NB4 (cell line): ENCODE data around the gene CSTPP1.
"Not testable (repeated sequence)": the region's sequence is repeated elsewhere in the genome, so short reads cannot be mapped to it uniquely, and the experiment has no call there.

Experiments used
- DNase-seq: peaks from one replicate; pipeline ENCODE4 v3.0.0; 2010; ENCODE audit warnings: low read depth
- H3K4me3 ChIP-seq: one replicate; pipeline ENCODE4 v1.5.1; 2011; ENCODE audit warnings: mild to moderate bottlenecking, low read depth, low read length, moderate library complexity
- MAX ChIP-seq: IDR thresholded peaks from 2 replicates; pipeline ENCODE4 v1.6.1; 2011; ENCODE audit warnings: low read depth, low read length
- MYC ChIP-seq: IDR thresholded peaks from 2 replicates; pipeline ENCODE4 v1.6.1; 2011; ENCODE audit warnings: low read depth, low read length
- POLR2A ChIP-seq: IDR thresholded peaks from 2 replicates; pipeline ENCODE4 v1.6.1; 2011; ENCODE audit warnings: mild to moderate bottlenecking; ENCODE audit not compliant: insufficient read length; ENCODE audit errors: extremely low read depth
- TF ChIP-seq, protein P1 (sequence below): IDR thresholded peaks from one replicate; pipeline ENCODE4 v1.5.1; 2012; ENCODE audit warnings: low read depth, low read length

Gene CSTPP1

DNA sequence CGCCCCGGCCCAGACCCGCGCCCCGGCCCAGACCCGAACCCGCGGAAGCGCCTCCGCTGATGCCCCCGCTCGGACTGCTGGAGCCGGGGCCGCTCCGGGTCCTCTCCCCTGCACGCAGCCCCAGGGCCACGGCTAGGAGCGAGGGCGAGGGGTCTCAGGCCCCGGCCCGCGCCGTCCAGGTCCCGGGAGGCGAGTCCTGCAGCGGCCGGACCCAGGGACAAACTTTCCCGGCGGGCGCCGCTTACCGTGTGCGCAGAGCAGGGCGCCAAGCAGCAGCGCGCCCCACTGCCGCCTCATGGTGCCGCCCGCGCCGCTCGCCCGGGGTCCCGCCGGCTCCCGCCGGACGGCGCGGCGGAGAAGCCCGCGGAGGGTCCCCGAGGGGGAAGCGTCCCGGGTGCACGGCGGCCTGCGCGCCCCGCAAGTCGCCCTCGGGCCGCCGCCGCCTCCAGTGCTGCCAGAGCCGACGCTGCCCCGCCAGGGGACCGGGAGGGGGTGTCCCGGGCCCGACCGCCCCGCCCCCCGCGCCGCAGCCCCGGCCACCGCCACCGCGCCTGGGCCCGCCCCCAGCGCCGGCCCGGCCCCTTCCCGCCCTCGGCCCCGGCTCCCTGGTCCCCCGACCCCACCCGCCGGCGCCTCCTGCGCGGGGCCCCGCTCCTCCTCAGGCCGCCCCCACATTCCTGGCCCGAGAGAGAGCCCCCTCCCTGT, 18.3 kb upstream of the CSTPP1 start, which contains the start of gene LRP4:
Gene LRP4, minus strand, starts transcription at position 468 of the 705 bp plus-strand sequence. Its CDS starts 171 bp downstream, at position 297.
- no peak within 1 kb of the TSS for H3K4me3 ChIP-seq
- peak; percentile 57 for DNase-seq
- TF ChIP-seq MYC (no peak), POLR2A (no peak), MAX (no peak)
- TF ChIP-seq, protein P1, sequence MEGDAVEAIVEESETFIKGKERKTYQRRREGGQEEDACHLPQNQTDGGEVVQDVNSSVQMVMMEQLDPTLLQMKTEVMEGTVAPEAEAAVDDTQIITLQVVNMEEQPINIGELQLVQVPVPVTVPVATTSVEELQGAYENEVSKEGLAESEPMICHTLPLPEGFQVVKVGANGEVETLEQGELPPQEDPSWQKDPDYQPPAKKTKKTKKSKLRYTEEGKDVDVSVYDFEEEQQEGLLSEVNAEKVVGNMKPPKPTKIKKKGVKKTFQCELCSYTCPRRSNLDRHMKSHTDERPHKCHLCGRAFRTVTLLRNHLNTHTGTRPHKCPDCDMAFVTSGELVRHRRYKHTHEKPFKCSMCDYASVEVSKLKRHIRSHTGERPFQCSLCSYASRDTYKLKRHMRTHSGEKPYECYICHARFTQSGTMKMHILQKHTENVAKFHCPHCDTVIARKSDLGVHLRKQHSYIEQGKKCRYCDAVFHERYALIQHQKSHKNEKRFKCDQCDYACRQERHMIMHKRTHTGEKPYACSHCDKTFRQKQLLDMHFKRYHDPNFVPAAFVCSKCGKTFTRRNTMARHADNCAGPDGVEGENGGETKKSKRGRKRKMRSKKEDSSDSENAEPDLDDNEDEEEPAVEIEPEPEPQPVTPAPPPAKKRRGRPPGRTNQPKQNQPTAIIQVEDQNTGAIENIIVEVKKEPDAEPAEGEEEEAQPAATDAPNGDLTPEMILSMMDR = no peak

GRCh38 chr11:46918788-46919513, 17.6 kb upstream of the CSTPP1 start:
- H3K4me3 ChIP-seq = no peak overlapping the region
- TF ChIP-seq MAX (no peak), POLR2A (no peak), MYC (no peak)
- TF ChIP-seq, protein P1 = no peak

GRCh38 chr11:46920755-46921154, 15.8 kb upstream of the CSTPP1 start:
- TF ChIP-seq, protein P1 = no peak
- TF ChIP-seq MYC (no peak), MAX (no peak), POLR2A (no peak)
- no peak for DNase-seq
- H3K4me3 ChIP-seq = no peak overlapping the region

More at GRCh38 chr11:46918788-46919513, 17.6 kb upstream of the CSTPP1 start:
- DNase-seq = no peak

DNA sequence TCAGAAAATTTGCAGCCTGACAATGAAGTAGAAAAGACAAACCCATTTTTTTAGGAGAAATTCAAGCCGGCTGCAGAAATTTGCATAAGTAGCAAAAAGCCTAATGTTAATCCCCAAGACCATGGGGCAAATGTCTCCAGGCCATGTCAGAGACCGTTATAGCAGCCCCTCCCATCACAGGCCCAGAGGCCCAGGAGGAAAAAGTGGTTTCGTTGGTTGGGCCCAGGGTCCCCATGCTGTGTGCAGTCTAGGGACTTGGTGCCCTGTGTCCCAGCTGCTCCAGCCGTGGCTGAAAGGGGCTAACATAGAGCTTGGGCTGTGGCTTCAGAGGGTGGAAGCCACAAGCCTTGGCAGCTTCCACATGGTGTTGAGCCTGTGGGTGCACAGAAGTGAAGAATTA, 8.6 kb upstream of the CSTPP1 start:
- DNase-seq, H3K4me3 ChIP-seq: not testable (repeated sequence)

DNA sequence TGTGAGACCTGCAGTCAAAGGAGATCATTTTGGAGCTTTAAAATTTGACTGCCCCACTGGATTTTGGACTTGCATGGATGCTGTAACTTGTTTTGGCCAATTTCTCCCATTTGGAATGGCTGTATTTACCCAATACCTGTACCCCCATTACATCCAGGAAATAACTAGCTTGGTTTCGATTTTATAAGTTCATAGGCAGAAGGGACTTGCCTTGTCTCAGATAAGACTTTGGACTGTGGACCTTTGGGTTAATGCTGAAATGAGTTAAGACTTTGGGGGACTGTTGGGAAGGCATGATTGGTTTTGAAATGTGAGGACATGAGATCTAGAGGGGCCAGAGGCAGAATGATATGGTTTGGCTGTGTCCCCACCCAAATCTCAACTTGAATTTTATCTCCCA, 7.9 kb upstream of the CSTPP1 start:
- DNase-seq, H3K4me3 ChIP-seq: not testable (repeated sequence)

DNA sequence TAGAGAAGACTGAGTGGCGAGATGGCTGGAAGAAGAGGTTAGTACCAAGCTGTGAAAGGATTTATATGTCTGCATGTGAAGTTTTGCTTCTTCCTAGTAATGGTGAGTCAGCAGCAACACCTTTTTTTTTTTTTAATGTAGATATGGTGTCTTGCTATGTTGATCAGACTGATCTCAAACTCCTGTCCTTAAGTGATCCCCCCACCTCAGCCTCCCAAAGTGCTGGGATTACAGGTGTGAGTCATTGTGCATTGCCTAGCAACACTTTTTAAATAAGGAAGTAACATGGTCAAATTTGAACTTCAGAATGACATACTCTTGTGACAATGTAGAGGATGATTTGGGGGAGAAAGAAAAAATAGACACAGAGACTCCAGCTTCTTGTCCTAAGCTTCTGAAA, 6.5 kb upstream of the CSTPP1 start:
- DNase-seq = peak; percentile 56
- TF ChIP-seq POLR2A (no peak), MYC (no peak), MAX (no peak)
- TF ChIP-seq, protein P1 = no peak
- H3K4me3 ChIP-seq = no peak overlapping the region
